Stimulated activated CD4-positive, alpha-beta T cell treated with anti-CD3 and anti-CD28 coated beads, Interleukin-4, amount 100 ng/mL, for 48 hours (primary cell): ENCODE data around the gene CCDC39.

Source experiments
- DNase-seq, 2 donors: peaks; one replicate each; pipeline ENCODE4 v3.0.0-alpha.2; 2020; ENCODE audit warnings: low read depth in 2 of 2

The CCDC39 gene

DNA sequence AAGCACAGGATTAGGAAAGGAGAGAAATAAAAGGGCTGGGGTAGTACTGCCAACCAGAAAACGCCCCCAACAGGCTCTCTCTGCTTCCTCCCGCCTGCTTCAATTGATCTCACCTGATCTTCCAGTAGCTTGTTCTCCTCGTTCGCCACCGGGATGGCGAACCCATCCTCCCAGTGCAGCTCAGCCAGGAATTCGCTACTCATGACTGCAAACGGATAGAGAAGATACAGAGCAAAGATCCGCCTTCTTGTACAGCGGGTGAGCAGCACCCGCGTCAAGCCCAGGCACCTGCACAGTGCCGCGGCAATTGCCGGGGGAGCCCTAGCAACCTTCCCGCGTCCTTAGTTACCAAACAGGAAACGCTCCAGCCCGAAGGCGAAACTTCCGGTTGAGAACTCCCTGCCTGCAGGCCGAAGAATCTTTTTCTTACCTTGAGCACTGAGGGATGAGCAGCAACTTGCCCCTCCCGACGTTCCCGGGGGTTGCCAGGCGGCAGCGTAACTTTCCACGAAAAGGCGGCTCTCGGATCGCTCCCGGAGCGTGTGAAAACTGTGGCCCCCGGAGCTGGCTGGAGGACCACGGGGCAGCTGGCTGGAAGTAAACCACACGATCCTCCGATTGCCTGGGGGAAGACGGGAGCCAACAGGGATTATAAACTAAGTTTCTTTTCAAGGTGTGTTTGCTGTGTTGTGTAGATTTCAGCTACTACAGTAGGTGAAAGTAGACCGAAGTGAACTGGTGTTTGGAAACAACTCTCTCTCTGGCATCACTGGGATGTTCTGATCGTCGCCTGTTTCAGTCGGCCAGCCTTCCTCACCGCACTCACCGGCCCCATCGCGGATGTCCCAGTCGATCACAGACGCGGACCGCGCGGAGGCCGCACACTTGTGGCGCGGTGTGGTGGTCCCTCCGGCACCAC, at the start of gene CCDC39:
Gene CCDC39, minus strand, starts transcription at position 312 of the 919 bp plus-strand sequence. Its CDS starts 109 bp downstream, at position 203.
- DNase-seq: peak; percentile 63 to 65

DNA sequence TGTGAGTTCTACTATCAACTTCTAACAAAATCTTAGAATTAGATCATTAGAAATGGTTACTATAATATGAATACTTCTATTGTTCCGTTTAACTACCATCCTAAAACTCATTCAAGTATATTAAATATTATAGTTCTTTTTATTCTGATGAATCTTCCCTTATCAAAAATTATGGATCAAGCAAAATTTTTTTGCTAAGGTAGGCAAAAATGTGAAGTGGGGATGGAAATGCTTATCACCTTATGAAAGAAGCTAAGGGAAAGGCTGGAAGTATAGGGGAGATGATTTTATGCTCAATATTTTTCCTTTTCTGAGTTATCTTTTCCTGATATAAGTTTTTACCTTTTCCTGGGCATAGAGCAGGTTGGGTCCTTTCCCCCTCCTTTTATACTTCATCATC, 40.7 kb upstream of the CCDC39 start:
- DNase-seq: no peak

DNA sequence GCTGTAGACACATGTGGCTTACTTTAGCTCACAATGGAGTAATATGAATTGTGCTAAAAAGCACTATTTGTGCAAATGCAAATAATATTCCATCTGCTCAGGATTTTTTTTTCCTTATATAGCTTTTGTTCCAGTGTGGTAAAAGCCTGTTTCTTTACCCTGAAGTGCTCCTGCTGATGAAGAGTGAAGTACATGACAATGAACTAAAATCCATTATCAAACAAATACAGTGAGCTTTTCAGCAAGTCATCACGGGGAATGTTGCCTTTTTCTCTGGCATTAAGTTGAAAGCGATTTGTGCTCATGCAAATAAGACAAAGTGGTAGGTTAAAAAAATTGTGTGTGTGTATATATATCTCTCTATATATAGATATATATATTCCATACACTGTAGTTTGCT, 28.6 kb upstream of the CCDC39 start:
- no peak for DNase-seq

DNA sequence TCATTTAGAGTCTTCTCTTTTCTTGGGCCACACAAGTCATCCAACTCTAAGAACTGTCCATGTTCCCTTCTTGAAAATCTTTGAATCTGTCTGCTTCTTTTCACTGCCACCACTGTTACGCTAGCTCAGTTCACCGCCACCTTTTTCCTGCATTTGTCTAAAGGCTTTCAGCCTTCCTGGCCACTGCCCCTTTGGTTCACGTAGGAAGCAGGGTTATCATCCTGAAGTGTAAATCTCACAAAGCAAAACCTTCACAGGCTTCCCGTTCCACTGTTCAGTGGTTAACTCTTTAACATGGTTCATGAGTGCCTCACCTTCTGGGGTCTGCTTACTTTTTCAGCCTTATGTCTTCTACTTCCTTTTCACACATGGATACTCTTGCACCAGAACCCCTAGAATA, 26.3 kb upstream of the CCDC39 start:
- DNase-seq: no peak

DNA sequence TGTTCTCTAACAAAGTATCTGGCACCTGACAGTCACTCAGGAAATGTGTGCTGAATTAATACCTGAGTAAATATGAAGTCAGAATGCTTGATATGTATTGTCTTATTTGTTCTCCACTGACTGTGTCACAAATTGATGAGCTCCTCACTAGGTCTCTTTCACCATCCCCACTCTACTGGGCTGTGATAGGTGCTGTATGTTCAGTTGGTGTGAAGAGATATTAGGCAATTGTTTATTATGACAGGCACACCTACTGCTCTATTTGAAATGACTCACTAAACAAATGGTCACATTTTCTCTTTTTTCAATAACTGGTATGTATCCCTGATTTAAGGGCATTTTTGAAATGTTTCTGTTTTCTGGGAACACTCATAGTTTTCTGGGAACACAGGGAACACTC, 25.2 kb upstream of the CCDC39 start:
- DNase-seq: no peak

DNA sequence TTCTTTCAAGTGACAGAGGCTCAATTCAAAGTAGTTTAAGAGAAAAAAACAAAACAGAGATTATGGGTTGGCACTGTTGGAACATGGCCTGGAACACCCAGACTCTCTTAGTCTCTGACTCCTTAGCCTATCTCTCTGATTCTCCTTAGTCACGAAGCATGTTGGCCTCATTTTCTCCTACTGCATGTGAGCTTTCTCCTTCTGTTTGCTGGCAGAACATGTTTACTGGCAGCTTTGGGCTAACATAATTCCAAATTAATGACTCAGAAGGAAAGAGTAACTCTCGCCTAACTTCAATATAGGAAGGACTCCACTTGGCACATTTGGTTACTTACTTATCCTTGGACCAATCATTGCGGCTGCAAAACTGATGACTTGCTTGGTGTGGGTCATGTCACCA, 21.7 kb upstream of the CCDC39 start:
- no peak for DNase-seq

DNA sequence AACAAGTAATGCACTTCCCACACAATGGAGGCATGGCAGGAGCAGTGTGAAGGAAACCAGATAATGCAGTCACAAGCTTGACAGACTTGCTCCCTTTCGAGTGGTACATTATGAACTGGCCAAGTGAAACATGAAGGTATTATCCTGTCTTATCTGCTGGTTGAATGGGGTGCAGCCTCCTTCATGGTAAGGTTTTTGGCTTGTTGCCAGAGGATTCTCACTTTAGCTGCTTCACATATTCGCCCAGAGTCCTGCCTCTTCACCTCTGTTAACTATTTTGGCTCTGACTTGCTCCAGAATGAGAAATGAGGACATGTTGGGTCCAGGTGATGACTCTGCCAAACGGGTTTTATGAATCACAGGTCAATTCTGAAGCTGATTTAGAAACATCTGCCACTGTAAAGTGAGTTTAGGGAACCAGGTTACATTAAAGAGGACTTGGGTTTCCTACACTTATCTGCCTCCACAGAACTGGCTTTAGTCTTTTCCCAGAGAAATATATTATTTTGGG, 19.5 kb upstream of the CCDC39 start:
- DNase-seq: no peak

DNA sequence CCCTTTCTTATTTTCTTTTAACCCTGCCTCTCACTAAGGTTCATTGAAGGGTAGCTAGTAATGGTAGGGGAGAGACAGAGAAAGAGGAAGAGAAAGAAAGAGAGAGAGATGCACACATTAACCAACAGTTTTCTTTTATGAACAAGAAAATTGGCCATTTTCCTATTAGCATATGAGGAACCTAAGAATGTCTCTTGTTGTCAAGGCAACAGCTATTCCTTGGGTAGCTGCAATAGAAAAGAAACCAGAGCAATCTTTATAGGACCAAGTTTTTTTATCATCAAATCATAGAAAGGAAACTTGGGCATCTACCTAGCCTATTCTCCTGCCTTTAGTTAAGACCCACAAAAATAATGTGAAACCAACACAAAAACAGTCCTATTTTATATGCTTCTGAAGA, 15.0 kb upstream of the CCDC39 start:
- no peak for DNase-seq

DNA sequence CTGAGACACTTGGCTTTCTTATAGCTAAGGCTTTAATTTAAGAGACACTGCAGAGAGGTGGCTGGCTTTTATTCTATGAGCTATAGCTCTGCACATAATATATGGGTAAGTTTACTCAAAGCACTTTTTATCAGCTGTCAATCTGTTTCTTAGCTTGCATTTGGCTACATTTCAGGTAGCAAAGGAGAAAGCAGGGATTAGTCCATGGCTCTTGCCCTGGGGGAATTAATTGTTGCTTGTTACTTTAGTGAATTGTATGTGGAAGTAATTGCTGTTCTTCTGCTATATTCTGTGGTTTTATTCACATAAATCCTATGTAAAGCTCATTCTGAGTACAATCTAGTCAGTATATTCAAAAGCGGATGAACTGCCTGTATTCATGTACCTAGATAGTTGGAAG, 14.4 kb upstream of the CCDC39 start:
- DNase-seq: no peak

DNA sequence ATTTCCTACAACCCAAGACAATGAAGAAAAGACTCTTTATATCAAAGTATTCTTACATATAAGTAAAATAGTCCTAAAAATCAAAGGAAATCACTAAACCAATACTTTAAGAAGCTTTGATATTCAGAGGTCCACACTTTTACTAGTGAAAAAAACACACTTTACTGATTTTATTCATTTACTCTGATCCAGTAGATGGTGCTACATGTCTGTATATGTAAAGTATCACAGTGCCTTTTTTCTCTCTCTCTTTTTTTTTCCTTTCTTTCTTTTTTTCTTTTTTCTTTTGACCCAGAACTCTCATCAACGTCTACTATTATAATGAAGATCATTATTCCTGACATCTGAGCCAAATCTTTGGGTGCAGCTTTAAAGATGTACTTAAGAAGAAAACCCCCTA, 10.8 kb upstream of the CCDC39 start:
- DNase-seq: no peak

DNA sequence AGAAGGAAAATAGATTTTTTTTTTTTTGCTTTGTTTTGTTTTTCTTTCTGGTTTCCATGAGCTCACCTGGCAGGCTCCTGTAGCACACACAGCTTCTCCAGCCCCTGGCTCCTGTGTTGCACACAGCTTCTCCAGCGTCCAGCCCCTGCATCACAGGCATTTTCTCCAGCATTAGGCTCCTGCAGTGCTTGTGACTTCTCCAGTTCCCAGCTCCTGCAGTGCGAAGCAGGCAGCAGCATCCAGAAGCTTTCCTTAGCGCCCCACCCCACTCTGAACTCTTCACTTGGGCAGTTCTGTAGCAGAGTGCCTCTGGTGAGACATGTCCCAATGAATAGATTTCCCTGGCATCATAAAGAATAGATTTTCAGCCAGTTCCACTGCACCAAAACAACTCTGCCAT, 5.5 kb upstream of the CCDC39 start:
- DNase-seq: no peak

DNA sequence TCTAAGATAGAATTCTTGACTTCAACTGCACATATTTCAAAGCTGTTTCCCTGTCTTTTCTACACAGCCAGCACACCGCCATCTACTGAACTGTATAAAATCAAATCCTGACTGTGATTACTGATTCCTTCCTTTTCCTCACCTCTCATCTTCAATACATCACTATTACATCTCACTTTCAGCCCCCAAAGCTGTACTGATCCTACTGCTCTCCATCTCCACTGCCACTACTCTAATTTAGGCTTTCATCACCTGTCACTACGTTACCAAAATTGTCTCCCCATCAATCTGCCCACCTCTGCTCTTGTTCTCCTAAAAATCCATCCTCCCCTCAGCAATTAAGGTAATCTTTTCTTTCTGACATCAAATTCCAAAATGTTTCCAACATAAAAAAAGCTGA, 4.5 kb upstream of the CCDC39 start:
- no peak for DNase-seq

DNA sequence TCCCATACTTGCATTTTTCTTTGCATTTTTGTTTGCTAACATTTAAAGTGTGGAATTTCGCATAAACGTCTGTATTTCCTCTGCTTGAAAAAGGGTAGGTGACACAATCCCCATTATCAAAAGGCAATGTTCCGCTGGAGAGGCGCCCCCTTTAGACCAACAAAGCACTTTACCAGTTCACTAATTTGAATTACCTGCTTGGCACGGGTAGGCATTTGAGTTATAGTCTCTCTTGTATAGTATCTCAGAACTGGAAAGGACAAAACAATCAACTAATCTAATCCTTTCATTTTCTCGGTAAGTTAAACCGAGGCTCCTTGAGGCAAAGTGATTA, 775 bp upstream of the CCDC39 start:
- DNase-seq: peak in 1 of 2 donors; percentile 1

DNA sequence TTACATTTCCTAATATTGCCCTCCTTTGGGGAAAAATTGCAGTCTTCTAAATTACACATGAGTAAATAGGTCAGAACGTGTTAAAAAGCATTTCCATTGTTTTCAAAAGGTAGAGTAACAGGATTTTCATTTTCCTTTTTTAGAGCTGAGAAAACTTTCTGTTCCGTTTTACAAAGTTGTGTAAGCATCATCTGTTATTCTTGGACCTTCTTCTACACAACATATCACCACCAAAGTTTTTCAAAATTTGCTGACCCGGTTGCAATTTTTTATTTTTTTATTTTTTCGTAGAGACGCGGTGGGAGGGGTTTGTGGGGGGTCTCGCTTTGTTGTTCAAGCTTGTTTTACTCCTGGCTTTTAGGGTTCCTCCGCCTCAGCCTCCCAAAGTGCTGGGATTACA, 1.1 kb downstream of the CCDC39 start:
- no peak for DNase-seq

DNA sequence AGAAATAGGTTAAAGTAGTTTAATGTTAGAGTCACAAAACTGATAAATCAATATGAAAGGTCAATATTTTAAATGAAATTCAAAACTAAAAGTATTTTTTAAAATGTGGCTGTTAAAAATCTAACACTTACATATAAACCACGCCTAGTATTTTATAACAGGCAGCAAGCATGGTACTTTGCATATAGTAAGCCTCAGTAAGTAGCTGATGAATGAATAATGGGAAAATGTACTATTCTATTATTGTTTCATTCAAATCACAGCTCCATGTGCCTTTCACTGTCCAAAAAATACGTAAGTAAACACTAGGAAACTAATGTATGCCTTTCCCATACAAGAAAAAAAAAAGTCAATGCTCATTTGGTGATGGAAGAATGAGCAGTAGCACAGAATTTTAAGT, 17.8 kb downstream of the CCDC39 start:
- DNase-seq: no peak

DNA sequence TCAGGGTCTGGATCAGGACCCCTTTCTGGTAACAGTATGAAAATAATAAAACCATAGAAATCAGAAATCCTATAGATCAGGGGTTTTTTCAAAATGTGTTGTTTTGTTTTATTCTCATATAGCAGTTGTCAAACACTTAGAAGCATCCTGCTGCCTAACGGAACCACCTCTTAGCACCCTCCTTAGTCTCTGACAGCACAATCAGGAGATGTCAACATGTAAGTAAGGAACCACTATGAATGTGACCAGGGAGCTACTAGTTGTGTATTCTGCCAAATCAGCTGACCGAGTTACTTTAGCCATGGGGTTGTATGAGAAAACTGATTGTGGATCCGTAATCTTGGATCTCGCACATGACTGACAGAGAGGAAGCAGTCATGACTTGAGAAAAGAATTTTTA, 22.2 kb downstream of the CCDC39 start:
- DNase-seq: no peak

DNA sequence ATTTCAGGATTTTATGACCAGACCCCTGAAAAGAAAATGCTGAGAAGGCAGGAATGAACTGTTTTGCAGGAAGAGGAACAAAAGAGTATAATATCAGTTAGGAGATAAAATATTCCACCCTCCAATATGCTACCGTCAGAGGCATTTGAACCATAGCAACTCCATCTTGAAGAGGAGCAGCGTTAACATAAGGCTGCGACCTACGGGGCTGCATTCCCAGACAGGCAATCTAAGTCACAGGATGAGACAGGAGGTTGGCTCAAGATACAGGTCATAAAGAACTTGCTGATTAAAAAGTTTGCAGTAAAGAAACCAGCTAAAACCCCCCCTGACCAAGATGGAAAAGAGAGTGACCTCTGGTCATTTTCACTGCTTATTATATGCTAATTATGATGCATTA, 22.9 kb downstream of the CCDC39 start:
- DNase-seq: no peak

DNA sequence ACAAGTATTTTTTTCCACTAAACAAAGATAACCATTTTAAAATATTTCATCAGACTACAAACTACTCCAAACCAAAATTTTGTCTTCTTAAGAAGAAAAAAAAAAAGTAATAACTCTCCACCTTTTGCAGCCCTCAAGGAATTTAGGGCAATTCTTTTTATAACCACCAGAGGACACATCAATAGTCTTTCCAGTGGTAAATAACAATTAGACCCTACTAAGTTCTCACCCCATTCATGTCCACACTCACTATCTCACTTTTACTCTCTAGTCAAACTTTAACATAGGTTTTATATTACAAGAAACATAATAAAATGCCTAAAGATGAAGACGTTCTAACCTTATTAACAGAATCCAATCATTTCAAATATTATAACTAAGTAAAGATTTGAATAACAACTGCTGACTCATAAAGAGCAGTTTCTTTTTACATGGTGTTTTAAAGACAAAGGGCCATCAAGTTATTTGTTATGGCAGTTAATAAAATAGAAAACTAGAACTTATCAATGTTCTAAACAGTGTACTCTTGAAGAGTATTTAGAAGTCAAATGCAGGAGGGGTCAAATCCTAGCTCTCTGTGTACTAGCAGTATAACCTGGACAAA, 33.0 kb downstream of the CCDC39 start:
- no peak for DNase-seq

DNA sequence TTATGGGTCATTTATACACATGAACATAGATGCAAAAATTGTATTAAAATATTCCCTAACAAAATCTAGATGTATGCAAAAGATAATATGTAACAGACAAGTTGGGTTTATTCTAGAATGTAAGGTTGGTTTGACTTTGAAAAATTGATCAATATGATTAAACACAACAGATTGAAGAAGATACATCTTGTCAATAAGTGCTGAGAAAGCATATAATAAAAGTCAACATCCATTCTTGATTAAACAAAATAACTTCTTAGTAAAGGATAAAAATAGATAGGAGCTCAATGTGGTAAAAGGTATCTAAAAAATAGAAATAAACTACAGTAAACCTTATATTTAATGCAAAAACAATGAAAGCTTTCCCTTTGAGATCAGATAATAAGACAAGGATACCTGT, 38.3 kb downstream of the CCDC39 start:
- no peak for DNase-seq

DNA sequence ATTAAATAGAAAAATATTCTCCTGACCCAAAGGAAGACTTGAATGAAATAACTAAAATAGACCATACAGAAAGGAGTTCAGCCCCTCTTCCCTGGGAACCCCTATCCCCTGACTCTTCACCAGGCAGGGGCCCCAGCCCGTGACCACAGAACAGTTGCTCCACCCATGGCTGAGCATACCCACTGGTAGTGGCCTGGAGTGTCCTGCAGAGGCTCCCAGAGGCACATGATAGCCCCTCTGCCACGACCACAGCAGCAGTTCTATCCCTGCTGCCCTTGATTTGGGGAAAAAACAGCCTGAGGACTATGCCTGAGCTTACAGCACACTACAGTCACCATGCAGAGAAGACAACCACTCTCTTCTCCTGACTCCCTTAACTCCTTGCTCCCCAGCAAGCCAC, 45.6 kb downstream of the CCDC39 start:
- DNase-seq: no peak

DNA sequence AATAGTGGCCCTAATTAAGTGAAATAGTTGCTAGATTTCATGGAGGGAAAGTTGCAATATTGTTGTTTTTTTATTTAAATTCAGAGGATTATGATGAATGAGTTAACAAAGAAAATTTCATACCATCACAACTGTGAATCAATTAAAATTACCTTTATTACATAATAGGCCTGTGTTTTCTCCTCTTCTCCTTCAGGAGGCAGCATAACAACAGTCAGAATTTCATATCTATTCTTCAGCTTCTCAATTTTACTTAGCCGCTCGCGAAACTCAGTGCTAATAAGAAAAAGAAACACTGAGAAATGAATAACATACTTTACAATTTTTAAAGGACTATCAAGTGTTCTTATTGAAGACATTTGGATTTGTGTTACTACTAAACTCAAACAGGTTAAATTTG, 48.0 kb downstream of the CCDC39 start:
- DNase-seq: no peak

DNA sequence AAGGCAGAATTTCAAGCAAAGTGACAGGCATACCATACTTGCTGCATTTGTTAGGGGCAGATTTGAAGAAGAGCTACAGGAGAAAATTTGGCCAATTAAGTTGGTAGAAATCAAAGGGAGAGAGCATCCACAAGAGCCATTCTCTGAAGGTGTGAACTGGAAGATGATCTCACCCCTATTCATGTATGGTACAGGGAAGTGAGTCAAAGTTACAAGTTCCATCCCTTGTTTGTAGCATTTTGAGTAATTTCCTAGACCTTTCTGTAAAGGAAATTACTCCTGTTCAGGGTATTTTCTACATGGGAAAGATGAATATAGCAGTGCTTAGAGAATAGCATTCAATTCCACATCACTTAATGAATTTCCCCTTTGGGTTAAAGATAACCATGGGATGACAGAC, 48.9 kb downstream of the CCDC39 start:
- DNase-seq: no peak

DNA sequence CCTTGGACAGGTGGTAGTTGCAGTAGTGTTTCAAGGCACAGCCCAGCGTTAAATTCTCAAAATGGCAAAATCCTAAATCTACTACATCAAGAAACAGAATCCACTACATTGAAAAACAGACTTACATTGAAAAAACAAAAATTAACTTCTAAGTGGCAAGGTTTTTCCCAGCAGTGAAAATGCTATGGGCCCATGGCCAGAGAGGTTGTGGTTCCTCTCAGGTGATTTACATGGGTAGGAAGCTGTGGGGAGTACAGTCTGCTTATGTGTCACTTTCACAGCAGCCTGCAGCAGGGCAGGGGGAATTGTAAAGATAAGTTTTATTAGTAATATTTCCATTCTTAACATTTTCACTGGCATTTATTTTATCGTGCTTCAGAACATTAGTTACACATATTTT, 52.4 kb downstream of the CCDC39 start:
- no peak for DNase-seq
